ENCODE results near the gene CYLD. TPM values are rescaled to one million over a fixed set of nuclear protein-coding genes. Genes with fewer than 3 reads are reported as not detected.

CYLD gene
- total RNA-seq (2014; rRNA removed; shearing (Covaris generic)): 7.4 and 14.0 TPM in 2 replicates
- 14.9 and 21.1 TPM in 2 replicates for total RNA-seq (2022)
- percentile 62 among the genes with signal in this experiment for Bru-seq, nascent RNA
- percentile 46 among the genes with signal in this experiment for BruChase-seq, experiment 1, labeled RNA remaining after a 6-hour chase
- BruChase-seq, experiment 2, labeled RNA remaining after a 2-hour chase: percentile 59 among the genes with signal in this experiment
- long read RNA-seq, transcript CYLD-202 (18 exons, 3,536 nt): minor isoform, 5 of 31 reads
- long read RNA-seq, transcript CYLD-214 (18 exons, 3,513 nt): major isoform, 10 of 31 reads
- long read RNA-seq, partial matches to known transcripts: 5 of 31 reads
- long read RNA-seq, other reads (novel, unspliced or antisense): 11 of 31 reads

GRCh38 chr16:50741781-50742575, at the start of gene CYLD:
CYLD (plus strand) TSS chr16:50742086; CDS start chr16:50749699, 7,613 bp downstream.
- peak within 1 kb of the TSS; percentile 93 for H2AFZ ChIP-seq (ENCODE audit: low read length)
- no peaks in the 10 kb centered on the region for H3K36me3 ChIP-seq (ENCODE audit: insufficient read depth, low read length)
- H3K27ac ChIP-seq (ENCODE audit: low read depth, low read length, poor library complexity, severe bottlenecking): no peak within 1 kb of the TSS
- no peaks in the 10 kb centered on the region for H3K79me2 ChIP-seq (ENCODE audit: insufficient read depth, low read depth, low read length)
- peaks cover 12% of the 10 kb centered on the region for H3K4me1 ChIP-seq (ENCODE audit: insufficient read depth, low read length, poor library complexity, severe bottlenecking)
- no peaks in the 10 kb centered on the region for H3K9me3 ChIP-seq (ENCODE audit: low read length)
- peak; percentile 99 for DNase-seq (ENCODE audit: low spot score)
- H3K9me2 ChIP-seq (ENCODE audit: insufficient read depth, low read length): no peaks in the 10 kb centered on the region
- CTCF ChIA-PET (ENCODE audit: unreplicated experiment): interaction anchor here (0.7 to 0.9 kb wide), 3 partner anchors 14 to 469 kb away, joined by 3 to 5 read pairs (median 3); no protein-coding TSS in a partner anchor
- H3K4me2 ChIP-seq (ENCODE audit: low read length): peak within 1 kb of the TSS; percentile 93
- BruUV-seq (replicated peaks): no TSS peak
- H4K20me1 ChIP-seq (ENCODE audit: insufficient read depth, low read length): no peaks in the 10 kb centered on the region
- TF ChIP-seq EZH2phosphoT487 (IDR thresholded peaks at IDR 0.05; ENCODE audit: borderline replicate concordance, low read depth, low read length) (no peak), CTCF (conservative IDR thresholded peaks at IDR 0.05; ENCODE audit: low read length) (no peak)
- H3K4me3 ChIP-seq (ENCODE audit: low read depth, low read length, poor library complexity, severe bottlenecking): peak within 1 kb of the TSS; percentile 78
- POLR2A ChIA-PET: interaction anchor here (0.7 to 1.1 kb wide), 2 partner anchors 43 to 63 kb away, joined by 3 read pairs; no protein-coding TSS in a partner anchor
- intact Hi-C loops (cut with micrococcal nuclease; ENCODE audit: unreplicated experiment): loop anchor here (5.0 to 10.0 kb wide), 2 partner anchors 197 to 375 kb away; partner anchors contain the start of genes BRD7 and NKD1

GRCh38 chr16:50692644-50692998, 49.3 kb upstream of the CYLD start:
- H3K79me2 ChIP-seq (ENCODE audit: insufficient read depth, low read depth, low read length): no peaks in the 10 kb centered on the region
- H3K4me2 ChIP-seq (ENCODE audit: low read length): no peak overlapping the region
- no peaks in the 10 kb centered on the region for H3K4me1 ChIP-seq (ENCODE audit: insufficient read depth, low read length, poor library complexity, severe bottlenecking)
- H3K27ac ChIP-seq (ENCODE audit: low read depth, low read length, poor library complexity, severe bottlenecking): no peak overlapping the region
- ChIA-PET CTCF (ENCODE audit: unreplicated experiment) (no interaction called here), POLR2A (no interaction called here)
- H4K20me1 ChIP-seq (ENCODE audit: insufficient read depth, low read length): no peaks in the 10 kb centered on the region
- intact Hi-C loops (cut with micrococcal nuclease; ENCODE audit: unreplicated experiment): no loop called here
- no peak overlapping the region for H3K4me3 ChIP-seq (ENCODE audit: low read depth, low read length, poor library complexity, severe bottlenecking)
- H3K36me3 ChIP-seq (ENCODE audit: insufficient read depth, low read length): no peaks in the 10 kb centered on the region
- H3K9me2 ChIP-seq (ENCODE audit: insufficient read depth, low read length): no peaks in the 10 kb centered on the region
- no peak for DNase-seq (ENCODE audit: low spot score)
- no peak for TF ChIP-seq EZH2phosphoT487 (IDR thresholded peaks at IDR 0.05; ENCODE audit: borderline replicate concordance, low read depth, low read length)
- TF ChIP-seq CTCF (conservative IDR thresholded peaks at IDR 0.05; ENCODE audit: low read length): no peak
- H2AFZ ChIP-seq (ENCODE audit: low read length): no peak overlapping the region
- BruUV-seq (replicated peaks): no TSS peak
- H3K9me3 ChIP-seq (ENCODE audit: low read length): no peaks in the 10 kb centered on the region
